NCI-H2196 (cell line): Measurements from ENCODE around the gene NUDT8.
"Not testable (repeated sequence)": the region's sequence is repeated elsewhere in the genome, so short reads cannot be mapped to it uniquely, and the experiment has no call there.

Source experiments
- DNase-seq: peaks from one replicate; lab custom pipeline; 2025; ENCODE audit not compliant: unreplicated experiment; lab: John Stamatoyannopoulos, UW

The NUDT8 gene

GRCh38 chr11:67613960-67614715, 15.6 kb downstream of the NUDT8 start:
- peak; percentile 23 for DNase-seq

- DNase-seq = no peak
Measured at GRCh38 chr11:67613313-67613959, 16.3 kb downstream of the NUDT8 start.

DNA sequence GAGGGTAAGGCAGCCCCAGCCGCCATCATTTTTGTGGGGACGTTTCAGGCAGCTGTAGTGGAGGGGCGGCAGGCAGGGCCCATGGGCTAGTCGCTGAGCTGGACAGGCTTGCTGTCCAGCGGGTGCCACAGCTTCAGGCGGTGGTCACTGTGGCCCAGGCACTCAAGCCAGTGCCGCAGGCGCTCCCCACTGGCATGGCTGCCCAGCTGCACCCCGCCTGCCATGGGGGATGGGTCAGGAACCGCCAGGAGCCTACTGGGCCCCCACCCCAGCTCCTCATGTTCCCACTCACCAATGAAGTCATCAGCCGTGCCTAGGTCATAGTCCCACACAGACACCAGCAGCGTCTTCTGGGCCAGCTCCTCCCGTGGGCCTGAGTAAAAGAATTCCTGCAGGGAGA, 17.0 kb downstream of the NUDT8 start:
- DNase-seq = no peak

DNA sequence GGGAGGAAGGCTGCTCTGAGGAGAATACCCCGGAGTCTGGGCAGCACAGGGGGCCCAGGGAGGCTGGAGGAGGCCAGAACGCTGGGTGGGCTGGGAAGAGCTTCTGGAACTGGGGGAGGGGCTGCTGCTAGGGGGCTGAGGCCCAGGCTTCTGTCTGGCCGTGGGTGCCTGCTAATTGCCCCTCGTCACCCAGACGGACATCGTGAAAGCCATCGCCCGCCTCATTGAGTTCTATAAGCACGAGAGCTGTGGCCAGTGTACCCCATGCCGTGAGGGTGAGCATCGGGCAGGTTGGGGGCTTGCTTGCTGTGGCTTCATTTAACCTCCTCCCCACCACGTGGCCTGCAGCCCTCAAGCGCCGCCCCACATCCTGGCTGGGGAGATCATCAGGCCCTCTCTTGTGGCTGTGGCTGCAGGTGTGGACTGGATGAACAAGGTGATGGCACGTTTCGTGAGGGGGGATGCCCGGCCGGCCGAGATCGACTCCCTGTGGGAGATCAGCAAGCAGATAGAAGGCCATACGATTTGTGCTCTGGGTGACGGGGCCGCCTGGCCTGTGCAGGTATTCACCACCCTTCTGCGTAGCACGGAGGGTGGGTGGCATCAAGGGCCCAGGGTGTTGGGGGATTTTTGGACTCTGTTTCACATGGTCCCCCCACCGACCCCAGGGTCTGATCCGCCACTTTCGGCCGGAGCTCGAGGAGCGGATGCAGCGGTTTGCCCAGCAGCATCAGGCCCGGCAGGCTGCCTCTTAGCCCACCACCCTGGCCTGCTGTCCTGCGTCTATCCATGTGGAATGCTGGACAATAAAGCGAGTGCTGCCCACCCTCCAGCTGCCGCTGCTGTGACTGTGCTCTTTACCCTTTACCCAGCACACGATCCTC, 17.8 kb downstream of the NUDT8 start:
- DNase-seq = no peak

- DNase-seq = no peak
Measured at GRCh38 chr11:67611165-67611564, 18.6 kb downstream of the NUDT8 start.

- no peak for DNase-seq
Measured at GRCh38 chr11:67610302-67610868, 19.4 kb downstream of the NUDT8 start.

GRCh38 chr11:67609316-67609715, 20.4 kb downstream of the NUDT8 start:
- no peak for DNase-seq

DNA sequence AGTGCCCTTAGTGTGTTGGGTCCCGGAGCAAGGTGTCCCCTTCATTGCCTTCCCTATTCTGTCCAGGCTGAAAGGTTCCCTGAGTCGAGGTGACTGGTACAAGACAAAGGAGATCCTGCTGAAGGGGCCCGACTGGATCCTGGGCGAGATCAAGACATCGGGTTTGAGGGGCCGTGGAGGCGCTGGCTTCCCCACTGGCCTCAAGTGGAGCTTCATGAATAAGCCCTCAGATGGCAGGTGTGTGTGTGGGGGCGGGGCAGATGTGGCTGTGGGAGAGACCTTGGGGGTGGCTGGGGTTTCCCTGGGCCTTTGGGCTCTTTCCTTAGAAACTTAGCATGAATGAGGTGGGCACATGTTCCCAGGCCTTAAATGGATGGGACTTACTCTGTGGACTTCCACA, 21.3 kb downstream of the NUDT8 start:
- DNase-seq = no peak

DNA sequence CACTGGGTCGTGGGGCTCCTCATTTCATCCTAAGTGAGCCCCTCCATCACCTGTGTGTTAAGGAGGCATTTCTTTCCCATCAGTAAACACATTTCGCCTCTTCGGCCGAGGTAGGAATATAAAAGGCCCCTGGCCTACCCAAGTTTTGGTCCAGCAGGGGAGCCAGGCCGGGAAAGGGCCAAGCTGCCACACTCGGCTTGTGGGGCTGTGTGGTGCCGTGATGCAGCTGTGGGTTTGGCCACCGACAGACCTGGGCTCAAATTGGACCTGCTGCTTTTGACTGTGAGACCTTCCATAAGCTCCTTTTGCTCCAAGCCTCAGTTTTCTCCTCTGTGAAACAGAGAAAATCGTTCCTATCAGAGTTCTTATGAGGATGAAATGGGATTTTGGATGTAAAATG, 22.2 kb downstream of the NUDT8 start:
- no peak for DNase-seq

- peak; percentile 98 for DNase-seq
Measured at GRCh38 chr11:67606492-67607295, 23.0 kb downstream of the NUDT8 start, which contains the start of gene NDUFV1. TSS of gene NDUFV1 (plus strand) at chr11:67606936. CDS start at chr11:67607005, 69 bp downstream.

DNA sequence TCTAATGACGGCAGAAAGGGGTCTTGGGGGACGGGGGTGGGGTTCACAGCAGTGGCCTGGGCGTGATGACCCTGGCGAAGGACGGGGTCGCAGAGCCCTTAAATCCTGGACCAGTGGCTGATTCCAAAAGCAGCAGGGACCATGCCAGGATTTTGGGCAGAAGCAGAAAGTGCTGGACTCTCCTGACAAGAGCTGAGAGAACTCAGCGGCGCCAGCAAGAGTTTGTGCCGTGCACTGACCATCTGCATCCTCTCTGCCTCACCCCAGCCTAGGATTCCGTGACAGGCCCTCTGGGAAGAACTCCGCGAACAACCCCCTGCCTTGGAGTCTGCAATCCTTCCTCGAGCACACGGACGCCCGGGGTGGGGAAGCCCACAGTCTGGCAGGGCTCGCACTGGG, 23.6 kb downstream of the NUDT8 start:
- DNase-seq = no peak

DNA sequence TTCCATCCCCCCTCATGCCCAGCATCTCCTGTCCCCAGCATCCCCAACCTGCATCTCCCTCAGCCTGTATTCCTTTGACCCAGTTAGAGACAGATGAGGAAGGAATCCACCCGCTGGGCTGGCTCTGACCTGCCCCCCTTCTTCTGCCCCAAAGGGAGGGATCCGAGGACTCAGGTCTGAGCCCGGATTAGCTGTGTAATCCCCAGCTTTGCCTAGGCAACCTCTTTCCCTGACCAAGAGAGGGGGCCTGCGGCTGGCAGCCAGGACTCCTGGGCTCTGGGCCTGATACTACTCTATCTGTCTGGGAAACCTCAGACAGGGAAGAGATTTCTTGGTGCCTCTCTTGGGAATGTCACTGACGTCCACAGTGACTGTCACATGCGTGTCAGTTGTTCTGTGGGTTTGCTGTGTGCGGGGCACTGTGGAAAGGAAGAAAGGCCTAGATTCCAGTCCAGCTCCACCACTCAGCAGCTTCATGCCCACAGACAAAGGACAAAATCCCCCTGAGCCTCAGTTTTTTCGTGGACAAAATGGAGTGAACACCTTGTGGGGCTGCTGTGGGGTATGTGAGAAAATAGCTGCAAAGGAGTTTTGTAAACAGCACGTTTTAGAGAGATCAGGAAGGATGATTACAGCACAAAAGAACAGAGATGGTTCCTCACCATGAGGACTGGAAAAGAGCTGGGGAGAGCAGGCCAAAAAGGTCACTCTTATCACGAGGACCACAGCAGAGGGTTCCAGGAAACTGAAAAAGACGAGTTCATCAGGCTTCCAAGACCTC, 24.3 kb downstream of the NUDT8 start:
- no peak for DNase-seq

DNA sequence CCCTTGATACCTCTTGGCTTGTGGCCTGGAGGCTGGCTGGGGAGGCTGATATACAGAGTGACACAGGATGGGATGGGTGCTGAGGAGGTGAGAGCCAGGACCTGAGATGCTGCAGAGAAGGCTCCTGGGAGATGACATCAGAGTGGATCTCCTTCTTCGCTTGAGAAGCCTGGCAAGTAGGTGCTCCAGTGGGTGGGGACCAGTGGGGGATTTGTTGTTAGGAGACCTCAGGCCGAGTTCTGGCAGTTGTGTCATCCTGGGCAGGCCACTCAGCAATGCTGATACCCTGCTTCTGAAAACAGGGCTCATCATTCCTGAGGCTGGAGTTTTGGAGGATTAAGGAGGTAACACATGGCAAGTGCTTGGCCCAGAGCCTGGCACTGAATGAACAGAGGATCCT, 24.9 kb downstream of the NUDT8 start:
- no peak for DNase-seq

GRCh38 chr11:67604119-67604518, 25.6 kb downstream of the NUDT8 start:
- not testable (repeated sequence) for DNase-seq

GRCh38 chr11:67601098-67601497, 28.6 kb downstream of the NUDT8 start:
- no peak for DNase-seq

DNA sequence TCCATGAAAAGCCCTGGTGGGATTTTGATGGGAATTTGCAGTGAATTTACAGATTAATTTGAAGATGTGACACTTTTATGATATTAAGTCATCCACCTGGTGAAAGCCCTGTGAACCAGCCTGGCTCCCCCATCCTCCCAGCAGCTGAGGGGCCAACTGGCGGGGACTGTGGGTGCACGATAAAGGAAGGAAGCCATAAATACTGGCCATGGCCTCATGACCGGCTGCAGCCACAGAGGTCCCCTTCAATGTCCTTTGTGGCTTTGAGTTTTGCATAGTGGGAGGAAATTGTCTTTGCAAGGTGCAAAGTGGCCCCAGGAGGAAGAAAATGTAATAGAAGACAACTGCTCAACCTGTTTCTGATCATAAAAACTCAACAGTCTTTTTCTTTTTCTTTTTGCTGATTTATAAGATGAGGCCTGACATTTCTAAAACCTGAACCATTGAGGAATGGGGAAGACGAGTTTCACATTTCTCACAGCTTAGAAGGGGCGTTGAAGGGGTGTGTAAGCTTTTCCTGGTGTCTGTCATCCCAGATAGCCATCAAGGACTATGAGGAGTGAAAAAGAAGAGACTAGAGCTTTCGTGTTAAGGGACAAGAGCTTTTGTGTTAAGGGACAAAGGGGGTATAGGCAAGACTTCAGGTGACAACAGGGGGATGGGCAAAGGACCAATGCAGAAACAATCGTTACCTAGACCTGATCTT, 29.3 kb downstream of the NUDT8 start:
- no peak for DNase-seq

DNA sequence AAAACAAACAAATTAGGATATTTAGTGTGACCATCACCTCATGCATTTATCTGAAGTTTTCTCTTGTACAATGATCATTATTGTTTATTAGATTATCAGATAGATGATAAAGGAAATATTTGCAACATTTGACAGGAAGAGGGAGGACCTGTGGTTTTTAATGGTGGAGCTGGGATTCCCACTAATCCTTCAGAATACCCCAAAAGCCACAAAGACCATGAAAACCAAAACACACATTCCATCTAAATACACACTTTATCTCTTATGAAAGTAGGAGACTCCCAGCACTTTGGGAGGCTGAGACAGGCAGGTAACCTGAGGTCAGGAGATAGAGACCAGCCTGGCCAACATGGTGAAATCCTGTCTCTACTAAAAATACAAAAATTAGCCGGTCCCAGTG, 30.6 kb downstream of the NUDT8 start:
- no peak for DNase-seq

GRCh38 chr11:67597963-67598362, 31.8 kb downstream of the NUDT8 start:
- not testable (repeated sequence) for DNase-seq

GRCh38 chr11:67597458-67597857, 32.3 kb downstream of the NUDT8 start:
- not testable (repeated sequence) for DNase-seq
